HG03565 (cell line): ENCODE data around the gene SH2D1A.
"Not testable (repeated sequence)": the region's sequence is repeated elsewhere in the genome, so short reads cannot be mapped to it uniquely, and the experiment has no call there.

ENCODE experiments used
- ATAC-seq: cut with Tn5 transposase; IDR thresholded peaks from one replicate; pipeline ENCODE4 v1.9.1; 2021; ENCODE audit warnings: mild to moderate bottlenecking, moderate library complexity; ENCODE audit not compliant: unreplicated experiment

The SH2D1A gene

DNA sequence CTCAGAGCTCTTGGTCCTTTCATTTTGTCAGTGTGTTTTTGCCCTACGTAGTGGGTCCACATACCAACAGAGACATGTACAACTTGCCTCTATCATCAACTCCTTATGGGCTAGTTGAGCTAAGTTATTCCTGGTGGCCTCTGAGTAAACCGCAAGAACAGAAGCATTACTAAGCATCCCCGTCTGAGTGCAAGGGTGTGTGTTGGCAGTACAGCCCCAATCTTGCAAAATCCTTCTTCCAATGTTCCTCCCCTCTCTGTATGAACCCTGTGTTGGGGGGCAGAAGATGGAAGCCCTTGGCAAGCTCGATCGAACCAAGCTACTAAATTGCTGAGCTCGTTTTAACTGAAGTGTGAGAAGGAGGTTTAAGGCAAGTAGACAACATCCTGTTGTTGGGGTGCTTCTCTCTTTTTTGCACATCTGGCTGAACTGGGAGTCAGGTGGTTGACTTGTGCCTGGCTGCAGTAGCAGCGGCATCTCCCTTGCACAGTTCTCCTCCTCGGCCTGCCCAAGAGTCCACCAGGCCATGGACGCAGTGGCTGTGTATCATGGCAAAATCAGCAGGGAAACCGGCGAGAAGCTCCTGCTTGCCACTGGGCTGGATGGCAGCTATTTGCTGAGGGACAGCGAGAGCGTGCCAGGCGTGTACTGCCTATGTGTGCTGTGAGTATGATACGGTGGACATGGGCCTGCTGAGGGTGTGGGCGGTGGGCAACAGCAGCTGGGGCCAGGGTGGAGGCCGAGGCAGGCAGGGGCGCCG, at the start of gene SH2D1A:
TSS of gene SH2D1A (plus strand) at position 447 of the 760 bp plus-strand sequence. CDS start at position 527, 80 bp downstream.
- no peak for ATAC-seq

DNA sequence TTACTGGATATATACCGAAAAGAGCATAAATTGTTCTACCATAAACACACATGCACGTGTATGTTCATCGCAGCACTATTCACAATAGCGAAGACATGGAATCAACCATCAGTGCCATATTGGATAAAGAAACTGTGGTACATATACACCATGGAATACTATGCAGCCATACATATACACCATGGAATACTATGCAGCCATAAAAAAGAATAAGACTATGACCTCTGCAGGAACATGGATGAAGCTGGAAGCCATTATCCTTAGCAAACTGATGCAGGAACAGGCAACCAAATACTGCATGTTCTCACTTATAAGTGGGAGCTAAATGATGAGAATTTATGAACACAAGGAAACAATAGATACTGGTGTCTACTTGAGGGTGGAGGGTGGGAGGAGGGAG, 47.0 kb upstream of the SH2D1A start:
- not testable (repeated sequence) for ATAC-seq

DNA sequence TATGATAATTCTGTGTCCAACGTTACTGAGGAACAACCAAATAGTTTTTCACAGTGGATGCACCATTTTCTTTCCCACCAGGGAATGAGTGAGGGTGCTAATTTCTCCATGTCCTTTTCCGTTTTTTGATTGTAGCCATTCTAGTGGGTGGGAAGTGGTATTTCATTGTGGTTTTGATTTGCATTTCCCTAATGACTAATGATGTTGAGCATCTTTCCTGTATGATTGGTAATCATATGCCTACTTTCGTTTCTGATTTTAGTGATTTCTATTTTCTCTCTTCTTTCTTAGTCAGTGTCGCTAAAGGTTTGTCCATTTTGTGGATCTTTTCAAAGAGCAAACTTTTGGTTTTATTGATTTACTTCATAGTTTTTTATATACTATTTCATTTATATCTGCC, 46.0 kb upstream of the SH2D1A start:
- no peak for ATAC-seq

DNA sequence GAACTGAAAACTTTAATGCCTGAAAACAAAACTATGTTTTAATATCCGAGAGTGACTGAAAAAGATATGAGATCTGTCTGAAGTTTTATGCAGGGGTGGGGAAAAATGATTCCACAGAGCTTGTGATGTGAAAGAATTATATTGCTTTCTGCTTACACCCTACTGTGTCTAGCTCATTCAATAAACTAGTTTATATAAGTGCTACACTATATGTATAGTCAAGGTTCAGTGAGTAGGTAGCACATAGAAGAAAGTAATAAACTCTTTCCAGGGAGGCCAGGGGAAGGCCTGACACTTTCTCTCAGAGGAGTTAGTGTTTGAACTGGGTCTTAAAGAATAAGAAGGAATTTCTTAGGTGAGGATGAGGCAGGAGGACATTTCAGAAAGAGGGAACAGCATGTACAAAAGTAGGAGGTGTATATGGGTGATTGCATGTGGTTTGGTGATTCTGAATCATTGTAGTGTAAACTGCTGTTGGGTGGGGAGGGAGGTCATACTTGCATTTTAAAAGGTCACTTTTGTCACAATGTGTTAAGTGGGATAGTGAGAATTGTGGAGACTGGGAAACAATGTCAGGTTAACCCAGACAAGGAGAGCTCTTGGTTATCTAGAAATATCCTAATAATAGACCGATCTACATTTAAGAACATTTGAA, 39.0 kb upstream of the SH2D1A start:
- ATAC-seq = no peak

DNA sequence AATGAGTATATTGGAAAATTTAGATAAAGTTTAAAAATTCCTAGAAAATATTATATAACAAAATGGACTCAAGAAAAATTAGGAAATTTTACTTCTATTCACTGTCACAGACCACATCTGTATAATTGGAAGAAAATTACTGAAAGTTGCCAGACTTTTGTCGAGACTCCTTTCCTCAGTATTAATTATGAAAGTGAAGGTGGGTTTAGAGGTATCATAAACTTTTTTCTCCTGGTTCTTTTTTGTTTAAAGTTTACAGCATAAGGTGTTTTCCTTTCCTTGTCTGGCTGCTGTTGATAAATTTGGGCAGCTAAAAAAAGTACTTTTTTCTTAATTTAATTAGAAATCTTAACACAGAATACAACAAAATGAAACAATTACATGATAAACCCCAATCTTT, 20.6 kb upstream of the SH2D1A start:
- ATAC-seq = no peak

DNA sequence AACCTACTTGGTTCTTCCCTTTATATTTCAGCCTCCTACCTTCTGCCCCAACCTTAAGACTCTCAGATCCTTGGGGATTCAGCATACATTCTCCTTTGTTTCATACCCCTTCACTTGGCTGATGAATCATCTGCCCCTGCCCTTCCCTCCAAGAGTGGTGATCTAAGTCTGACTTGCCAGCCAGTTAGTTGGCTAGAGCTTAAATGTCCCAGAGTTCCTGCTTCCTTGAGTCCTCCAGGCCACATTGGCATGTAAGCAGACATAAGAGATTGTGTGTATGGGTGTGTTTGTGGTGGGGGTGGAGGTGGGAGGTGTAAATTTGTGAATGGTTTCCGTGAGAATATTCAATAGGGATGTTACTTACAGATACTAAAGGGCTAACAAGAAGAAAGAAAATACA, 17.6 kb upstream of the SH2D1A start:
- ATAC-seq = no peak

DNA sequence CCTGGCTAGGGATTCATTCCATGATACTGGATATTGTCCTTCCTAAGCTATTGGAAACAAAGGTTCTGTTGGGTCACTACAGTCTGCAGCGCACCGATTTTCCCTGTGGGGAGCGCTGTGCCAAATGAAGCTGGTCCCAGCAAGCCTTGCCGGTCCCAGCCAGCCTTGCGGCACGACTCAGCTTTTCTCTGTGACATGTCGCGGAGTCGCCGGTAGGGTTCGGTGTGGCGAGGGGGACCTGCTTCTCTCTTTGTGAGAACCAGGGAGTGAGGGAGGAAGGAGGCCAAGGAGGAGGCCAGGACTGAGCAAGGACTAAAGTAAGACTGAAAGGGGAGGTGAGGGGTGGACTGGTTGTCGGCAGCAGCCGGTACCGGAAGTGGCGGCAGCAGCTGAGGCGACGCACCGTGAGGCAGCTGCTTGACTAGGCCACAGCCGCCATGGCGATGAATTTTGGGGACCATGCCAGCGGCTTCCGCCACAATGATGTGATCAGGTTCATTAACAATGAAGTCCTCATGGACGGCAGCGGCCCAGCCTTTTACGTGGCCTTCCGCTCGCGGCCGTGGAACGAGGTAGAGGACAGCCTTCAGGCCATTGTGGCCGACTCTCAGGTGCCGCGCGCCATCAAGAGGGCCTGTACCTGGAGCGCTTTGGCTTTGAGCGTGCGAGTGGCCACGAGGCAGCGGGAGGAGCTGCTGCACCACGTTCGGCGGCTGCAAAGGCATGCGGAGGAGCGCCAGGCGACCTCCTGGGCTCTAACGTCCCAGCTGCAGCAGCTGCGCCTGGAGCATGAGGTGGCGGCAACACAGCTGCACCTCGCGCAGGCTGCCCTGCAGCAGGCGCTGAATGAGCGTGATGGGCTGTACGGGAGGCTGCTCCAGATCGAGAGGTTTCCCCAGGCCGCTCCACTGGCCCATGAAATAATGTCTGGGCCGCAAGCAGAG, 13.6 kb upstream of the SH2D1A start, which contains the start of gene TEX13D:
TSS of gene TEX13D (plus strand) at position 180 of the 944 bp plus-strand sequence. CDS start at position 438, 258 bp downstream.
- ATAC-seq = no peak

DNA sequence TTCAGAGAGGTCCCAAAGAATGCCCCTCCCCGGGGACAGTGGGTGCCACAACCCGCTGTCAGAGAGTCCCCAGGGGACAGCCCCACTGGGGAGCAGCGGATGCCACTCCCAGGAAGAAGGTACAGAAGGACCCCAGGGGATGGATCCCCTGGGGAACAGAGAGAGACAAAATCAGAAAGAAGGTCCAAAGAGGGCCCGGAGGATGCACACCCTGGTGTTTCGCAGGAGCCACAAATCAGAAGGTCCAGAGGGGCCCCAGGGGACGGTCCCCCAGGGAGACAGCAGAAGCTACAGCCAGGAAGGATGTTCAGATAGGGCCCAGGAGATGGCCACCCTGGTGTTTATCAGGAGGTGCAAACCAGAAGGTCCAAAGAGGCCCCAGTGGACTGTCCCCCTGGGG, 12.5 kb upstream of the SH2D1A start:
- ATAC-seq = no peak

DNA sequence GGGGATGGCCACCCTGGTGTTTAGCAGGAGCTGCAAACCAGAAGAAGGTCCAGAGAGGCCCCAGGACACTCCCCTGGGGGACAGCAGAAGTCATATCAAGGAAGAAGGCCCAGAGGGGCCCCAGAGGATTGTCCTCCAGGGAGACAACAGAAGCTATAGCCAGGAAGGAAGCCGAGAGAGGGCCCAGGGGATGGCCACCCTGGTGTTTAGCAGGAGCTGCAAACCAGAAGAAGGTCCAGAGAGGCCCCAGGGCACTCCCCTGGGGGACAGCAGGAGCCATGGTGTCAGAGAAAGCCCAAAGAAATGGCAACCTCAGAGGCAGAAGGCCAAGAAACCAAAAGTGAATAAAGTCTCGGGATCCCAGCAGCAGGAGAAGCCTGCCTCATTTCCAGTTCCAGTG, 11.8 kb upstream of the SH2D1A start:
- ATAC-seq = not testable (repeated sequence)

DNA sequence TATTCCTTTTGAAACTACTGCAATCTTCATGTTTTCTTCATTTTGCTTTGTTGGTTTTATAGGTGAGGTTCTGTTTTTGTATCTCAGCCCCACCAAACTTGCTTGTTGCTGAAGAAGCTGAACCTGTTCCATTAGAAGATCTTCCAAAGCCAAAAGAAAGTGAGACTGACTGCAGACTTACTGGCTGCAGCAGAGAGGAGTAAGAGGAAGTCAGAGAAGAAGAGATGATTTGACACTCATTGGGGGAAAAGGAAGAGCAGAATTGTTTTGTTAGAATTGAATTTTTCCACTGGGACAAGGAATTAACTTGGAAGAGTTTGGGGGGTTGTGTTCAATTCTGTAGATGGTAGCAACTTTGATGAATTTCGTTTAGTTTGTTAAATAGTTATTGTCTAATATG, 10.8 kb upstream of the SH2D1A start:
- ATAC-seq = no peak

DNA sequence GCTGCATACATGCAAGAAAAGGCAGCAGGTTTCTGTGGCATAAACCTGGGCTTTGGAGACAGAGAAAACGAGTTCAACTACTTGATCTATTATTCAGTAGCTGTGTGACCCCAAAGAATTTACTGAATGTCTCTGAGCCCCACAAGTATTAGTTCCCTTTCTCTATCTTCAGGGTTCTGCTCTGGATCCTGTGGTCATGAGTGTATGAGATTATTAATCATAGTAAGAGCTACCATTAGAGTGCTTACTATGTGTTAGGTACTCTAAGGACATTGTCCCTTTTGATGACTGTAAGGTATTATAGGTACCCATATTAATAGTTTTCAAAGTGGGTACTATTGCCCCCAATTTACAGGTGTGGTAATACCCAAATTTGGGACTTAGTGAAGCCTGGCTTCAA, 8.4 kb upstream of the SH2D1A start:
- ATAC-seq = no peak

DNA sequence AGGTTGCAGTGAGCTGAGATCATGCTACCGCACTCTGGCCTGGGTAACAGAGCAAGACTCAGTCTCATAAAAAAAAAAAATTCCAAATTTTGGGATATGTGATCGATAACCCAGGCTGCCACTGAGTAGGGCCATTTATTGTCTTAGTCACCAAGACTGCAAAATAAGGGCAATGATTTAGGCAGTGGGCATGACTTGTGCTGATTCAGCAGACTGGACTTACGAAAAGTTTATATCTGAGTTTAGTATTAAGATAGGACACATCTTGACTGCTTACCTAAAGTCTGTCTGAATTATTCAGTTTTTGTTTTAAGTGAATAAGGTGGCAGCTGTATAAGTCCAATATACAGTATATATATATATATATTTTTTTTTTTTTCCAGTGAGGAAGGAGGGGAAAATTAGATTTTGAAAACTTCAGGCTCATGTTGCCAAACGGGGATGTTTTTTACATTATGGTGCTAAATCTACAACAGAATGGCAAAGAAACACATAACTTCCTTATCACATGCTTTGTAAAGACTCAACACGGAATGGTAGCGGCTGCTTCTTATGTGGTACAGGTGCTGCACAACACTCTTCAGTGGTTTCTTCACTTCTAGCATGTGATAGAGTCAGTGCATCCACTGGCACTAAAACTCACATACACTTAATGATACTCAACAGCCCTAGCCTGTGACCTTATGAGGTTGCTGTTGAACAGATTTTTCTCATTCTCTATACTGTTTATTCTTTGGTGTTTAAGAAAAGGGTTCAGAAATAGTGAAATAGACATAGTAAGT, 7.4 kb upstream of the SH2D1A start:
- ATAC-seq = no peak

DNA sequence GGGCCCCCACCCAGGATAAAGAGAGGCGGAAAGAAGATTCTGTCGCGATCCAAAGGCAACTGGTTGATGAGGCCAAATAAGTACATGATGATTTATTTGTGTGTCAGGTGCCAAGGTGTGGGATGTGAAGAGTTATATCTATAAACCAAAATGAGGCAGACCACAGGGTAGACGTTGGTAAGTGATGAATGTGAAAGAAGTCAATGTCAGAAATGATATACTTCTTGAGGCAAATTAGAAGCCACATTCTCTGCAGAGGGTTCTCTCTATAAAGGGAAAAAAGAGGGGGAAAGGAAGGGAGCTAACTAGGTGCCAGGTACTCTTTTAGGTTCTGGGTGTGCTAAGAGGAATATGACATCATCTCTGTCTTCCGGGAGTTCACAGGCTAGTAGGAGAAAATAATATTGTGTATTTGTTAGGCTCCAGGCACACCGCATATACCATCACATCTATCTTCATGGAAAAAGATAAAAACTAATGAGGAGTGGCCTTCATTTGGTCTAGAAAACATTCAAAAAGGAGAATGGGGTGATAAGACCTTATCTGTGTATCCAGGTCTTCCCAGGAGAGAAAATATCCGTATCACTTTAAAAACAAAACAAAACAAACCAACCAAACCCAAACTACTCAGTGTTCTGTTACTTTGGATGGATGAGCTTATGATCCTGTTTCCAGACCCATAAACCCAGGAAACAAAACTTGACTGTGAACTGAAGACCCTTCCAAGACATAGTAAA, 4.8 kb upstream of the SH2D1A start:
- no peak for ATAC-seq

DNA sequence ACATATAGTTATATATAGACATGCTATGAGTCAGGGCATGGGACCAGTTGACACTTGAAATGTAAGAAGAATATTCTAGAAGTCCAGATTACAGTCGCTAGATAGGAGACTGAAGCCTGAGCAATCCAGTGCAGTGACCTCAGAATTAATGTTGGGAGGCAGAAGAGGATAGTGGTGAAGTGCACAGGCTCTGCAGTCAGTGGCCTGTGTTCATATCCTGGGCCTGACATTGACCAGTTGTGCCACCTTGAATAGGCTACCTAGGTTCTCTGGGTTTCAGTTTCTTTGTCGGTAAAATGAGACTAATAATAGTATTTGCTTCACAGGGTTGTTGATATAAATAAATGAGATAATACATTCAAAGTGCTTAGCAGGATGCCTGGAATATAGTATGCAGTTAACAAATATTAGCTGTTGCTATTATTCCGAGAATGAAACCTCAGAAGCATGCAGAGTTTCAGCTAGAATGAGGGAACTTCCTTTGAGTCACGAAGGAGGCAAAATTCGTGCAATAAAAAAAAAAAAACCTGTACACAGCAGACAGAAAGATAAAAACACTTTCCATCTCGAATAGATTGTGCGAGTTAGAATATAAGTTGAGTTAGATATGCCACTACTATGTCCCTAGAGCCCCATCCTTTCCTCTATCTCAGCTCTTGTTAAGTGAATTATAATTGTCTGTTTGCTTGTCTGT, 4.0 kb upstream of the SH2D1A start:
- no peak for ATAC-seq

DNA sequence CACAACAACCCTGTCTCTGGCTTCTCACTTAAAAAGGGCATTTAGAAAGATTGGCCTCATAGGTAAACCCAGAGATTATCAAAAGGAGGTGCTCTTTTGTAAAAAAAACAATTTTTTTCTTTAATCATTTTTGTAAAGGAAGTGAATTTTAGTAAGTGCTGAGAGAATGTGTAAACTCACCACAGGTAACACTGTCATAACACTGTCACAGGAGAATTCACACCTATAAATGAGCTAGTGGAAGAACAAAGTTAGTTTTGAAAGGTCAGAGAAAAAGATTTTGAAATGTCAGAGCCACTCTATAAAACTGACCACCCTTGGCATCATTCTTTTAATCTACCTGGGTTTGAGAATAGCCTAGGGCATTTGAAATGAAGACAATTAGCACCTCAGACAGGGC, 3.3 kb upstream of the SH2D1A start:
- no peak for ATAC-seq

DNA sequence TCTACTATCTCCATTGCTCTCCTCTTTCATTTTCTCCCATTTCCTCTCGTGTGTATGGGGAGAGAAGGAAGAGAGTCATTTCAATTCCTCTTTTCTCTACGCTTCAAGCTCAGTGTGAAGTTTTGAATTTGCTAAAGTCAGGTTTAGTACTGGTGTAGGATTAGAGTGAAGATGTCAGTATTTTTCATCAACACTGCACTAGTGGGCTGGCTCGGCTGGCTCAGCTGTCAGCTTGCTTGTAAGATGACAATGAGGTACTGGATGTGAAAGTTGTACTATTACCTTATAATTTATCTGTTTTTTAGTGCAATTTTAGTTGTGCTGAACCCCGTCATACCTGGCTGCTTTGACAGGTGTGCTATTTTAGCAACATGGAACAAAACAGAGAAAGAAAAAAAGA, 2.1 kb upstream of the SH2D1A start:
- peak; percentile 49 for ATAC-seq

DNA sequence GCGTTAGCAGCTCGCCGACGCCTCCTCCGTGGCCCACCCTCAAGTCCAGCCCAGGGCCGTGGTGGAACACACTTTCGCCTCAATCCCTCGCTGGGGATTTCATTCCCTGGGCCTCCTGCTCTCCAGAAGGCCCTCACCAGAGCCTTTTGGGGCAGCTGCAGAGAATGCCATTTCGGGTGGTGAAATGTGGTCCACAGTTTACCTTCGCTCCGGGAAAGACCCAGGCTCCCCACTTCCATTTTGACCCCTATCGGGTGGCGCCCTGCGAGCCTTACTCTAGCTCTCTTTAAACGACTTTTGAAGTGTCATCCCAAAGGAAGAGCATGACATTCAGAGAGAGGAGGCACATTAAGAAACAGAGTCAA, 496 bp downstream of the SH2D1A start:
- ATAC-seq = no peak

DNA sequence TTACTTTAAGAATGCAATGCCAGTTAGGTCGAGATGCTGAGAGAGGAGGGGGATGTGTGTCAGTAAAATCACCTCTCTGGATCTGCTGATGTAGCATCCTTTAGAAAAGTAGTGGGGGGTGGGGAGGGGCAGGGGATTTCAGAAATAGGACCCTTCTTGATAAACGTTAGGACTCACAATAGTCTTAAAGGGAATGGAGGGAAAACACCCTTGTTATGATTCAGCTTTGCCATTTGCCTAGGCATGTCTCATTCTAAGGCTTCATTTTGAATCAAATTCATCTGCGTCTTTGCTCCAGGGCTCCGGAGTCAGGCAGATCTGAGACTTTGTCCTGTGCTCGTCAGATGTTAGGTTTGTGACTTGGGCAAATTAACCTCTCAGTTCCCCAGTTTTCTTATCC, 879 bp downstream of the SH2D1A start:
- ATAC-seq = no peak

DNA sequence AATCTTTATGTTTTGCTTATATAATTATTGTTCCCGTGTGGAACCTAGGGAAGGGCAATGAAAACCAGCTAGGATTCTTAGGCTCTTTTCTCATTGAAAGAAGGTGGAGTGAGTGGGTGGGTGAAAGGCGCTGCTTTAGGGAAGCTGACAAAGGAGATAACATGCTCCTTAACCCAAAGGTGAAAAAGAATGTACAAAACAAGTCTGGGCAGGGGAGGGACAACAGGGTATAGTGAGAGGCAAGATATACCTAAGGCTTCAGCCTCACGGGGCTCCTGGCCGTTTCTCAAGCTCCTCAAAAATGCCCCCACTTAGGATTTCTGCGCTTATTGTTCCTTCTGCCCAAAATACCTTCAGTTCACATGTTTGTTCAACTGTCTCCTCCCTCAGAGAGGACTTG, 1.8 kb downstream of the SH2D1A start:
- ATAC-seq = no peak
